Stimulated activated CD4-positive, alpha-beta T cell treated with anti-CD3 and anti-CD28 coated beads, Interleukin-4, amount 100 ng/mL, for 48 hours (primary cell): Measurements from ENCODE around the gene GRID1.

Experiments
- DNase-seq, 2 donors: peaks; one replicate each; pipeline ENCODE4 v3.0.0-alpha.2; 2020; ENCODE audit warnings: low read depth in 2 of 2

GRID1 gene

DNA sequence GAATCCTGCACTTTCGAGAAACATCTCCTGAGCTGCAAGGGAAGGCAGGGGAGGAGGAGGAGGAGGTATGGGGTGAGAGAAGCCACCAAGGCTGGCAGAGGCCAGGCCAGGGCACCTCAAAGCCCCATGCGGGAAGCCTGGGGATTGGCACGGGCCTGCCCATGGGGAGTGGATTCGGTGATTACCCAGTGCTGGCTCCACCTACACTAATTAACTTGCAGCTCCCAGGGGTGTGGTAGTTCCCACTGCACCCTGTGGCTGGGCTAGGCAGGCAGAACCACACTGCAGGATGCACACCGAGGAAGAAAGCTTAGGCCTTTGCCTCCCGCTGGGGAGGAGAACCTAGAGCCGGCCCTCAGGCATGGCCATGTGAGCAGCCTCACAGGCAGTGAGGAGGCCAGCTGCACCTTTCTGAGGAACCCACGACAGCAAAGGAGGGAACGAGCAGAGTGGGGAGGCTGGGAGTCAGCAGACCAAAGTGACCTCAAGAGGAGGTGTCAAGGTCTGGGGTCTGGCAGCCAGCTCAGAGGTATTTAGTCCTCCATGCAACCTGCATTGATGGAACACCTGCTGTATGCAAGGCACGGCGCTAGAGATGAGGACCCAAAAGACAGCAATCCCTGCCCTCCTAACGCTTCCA is 27.2 kb downstream of the GRID1 start:
- no peak for DNase-seq

DNA sequence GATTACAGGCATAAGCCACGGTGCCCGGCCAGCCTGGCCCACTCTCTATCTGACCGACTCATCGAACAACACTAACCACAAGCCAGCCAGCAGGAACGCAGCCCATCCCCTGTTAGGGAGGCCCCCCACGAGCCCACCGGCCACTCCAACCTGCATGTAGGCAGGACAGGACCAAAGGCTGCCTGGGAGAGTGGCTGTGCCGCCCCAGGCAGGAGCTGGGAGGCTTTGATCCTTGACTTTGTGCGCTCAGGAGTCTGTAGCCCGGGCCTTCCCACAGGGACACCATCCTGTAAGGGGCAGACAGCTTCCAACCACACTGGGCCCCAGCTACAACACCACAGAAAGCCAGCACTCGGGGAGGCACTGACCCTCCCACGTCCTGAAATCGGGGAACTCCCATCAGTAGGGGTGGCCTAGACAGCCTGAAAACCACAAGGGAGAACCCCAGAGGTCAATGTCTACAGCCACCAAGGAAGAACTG is 29.4 kb downstream of the GRID1 start:
- no peak for DNase-seq

DNA sequence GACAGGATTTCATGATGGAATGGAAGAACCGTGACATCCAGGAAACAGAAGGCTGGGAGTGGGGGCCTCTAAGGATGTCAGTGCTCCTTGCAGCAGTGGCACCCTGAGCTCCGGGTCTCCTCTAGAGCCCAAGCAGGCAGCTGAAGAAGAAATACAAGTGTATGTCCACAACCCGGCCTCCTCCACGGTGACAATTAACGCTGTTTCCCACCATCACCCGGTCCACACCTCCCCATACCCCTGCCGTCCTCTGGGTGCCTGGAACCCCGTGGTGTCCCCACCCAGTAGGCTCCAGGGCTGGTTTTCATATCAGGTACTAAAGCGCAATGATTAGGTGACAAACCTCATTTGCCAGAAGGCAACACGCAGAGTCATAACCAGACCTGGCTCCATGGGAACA is 30.3 kb downstream of the GRID1 start:
- DNase-seq: no peak

DNA sequence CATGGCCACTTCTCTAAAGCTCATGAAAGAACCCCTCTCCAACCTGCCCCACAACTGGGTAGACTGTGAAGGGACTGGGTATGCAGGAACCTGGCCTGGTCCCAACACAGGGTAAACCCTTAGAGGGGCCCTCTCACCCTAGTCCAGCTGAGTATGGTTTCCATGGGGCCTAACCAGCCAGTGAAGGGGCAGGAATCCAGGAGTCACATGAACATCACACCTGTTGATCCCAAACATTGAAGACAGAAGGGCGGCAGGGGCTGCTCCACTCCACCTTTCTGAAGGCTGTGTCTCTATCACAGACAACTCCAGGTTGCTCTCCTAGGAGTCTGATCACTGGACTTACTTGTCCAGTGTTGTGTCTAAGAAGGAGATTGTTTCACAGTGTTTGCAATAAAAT is 30.8 kb downstream of the GRID1 start:
- DNase-seq: no peak

DNA sequence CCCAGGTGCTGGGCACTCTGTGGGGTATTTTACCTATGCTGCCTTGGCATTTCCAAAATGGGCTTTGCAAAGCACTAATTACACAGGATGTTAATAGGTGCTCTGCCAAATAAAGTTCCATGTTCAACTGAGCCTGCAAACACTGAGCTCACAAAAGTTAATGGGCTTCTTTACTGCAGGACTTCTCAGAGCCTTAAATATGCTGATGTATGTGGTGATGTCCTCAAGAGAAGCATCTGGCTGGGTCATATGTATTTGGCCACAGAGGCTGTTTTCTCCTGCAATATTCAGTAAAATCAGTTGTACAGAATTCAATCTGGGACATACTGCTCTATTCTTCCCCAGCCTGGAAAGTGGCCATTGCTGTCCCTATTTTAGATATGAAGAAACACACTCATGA is 31.3 kb downstream of the GRID1 start:
- DNase-seq: no peak

DNA sequence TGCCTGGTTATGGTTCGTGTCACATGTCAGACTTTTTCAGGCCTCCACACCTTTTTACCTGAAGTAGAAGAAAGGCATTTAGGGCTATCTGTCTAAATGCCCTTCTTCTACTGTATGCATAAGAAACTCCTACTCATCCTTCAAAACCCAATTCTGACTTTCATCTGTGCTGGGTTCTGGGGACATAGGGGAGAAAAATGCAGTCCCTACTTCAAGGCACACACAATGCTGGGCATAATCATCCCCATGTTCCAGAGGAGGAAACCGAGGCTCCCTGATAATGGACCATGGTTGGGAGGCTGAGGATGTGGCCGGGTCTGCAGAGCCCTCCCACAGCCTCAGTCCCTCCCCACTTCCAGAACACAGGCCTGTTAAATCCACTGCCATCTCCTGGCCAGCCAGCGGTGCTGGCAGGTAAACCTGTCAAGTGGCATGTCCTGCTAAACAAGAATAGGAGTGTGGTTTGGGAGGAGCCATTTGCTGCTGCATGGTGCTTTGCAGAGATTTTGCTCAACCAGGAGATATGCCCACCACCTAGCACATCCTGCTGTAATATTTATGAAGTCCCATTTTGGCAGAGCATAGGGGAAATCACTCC is 32.0 kb downstream of the GRID1 start:
- no peak for DNase-seq

DNA sequence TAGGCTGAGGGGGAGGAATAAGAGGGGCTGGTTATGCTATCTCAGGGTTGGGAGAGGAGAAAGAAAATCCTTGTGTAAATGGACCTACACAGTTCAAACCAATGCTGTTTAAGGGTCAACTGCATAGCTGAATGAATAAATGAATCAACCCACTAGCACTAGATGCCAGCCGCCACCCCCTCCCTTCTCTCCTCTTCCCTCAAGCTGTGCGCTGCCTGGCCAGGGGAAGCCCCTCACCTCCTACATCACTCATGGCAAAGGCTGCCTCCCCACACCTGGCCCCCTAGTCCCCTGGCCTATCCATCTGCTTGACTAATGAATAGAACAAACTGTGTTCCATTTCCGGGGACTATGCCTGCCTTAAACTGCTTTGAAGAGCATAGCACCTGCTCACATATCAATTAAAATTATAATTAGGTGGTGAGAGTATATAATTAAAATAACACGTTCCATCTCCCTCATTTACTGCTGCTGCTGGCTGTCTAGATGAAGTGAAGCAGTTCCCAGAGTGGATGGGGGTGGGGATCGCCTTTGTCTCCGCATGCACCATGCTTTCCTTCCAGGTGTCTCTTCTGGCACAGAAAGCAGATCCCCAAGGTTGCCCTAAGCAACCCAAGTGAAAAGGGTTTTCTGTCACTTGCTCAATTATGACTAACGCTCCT is 32.6 kb downstream of the GRID1 start:
- DNase-seq: no peak

DNA sequence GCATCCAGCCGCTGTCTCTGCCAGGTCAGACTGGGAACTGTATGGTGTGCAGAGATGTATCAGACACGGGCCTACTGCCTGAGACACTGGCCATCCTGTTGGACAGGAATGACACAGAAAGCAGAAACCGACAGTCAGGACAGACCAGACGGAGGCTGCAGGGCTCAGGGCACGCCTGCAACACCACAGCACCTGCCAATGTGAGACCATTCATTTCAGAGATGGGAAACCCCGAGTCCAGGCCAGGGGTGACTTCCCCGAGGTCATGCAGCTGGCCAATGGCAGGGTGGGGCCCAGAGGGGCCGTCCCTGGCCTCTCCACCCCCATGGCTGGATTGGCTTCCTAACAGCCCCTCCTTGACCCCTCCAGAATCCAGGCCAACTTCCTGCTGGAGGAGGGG is 34.7 kb downstream of the GRID1 start:
- no peak for DNase-seq

DNA sequence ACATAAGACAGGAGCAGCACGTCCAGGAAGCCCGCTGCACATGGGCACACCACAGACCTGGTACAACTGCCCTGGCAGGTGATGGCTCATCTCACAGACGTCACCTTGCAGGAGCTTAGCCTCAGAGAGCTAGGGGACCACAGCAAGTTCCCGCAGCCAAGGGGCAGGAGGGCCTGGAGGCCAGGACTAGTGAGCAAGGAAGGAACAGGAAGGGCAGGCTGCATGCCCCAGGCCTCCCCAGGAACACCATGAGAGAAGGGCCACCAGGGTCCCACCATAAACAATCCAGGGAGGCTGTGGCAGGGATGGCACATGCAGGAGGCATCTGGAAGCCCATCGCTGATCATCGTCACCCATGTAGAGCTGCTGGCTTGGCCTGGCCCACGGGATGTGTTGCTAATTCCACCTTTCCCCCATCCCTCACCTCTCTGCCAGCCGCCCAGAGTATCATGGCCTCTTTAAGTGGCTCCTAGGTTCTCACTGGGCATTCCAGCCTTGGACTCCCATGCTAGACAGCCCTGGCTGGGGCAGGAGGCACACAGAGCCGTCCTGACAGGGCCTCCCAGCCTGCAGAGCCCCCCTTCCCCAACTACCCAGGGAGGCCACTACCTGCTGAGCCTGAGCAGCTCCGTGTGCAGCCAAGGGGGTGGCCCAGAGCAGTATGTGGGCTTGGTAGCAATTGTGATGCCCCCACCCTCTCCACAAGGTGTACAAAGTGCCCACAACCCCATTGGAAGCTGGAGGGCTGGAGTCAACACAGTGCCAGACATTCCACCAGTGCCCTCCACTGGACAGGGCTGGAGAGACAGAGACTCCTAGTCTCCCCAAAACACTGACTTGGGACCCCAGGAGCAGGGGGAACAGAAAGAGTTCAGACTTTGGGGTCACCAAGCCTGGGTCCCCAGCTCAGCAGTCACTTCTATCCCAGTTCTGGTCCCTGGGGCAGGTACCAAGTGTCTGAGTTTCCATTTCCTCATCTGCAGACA is 35.5 kb downstream of the GRID1 start:
- no peak for DNase-seq

DNA sequence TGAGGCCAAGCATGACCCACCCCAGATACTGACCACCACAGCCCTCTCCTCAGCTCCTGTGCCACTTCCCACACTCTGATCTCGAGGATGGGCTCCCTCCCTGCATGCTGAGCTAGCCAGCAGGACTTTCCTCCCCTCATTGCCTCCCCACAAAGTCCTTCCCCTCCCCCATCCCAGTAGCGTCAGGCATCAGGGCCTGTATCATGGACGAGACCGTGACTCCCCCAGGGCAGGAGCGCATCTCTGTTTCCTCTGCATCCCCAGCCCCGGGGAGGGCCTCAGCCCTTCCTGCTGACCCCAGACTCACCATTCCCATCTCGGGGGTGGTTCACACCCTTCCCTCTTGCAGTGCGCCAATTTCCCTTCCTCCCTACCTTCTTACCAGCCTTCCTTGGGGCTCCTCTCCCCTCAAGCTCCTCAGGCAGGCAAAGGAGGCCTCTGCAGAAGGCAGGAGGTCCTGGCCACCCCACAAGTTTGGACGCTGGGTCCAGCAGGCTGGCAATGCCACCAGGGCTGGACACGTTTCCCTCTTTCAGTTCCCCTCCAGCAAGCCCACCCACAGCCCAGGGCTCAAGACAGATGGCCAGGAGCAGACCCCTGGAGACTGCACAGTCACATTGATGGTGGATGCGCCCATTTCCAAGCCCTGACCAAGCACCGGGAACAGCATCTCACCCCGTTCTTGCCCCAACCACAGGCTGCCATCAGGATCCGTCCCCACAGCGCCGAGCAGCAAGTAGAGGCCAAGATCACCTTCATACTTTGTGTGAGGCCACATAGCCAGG is 36.5 kb downstream of the GRID1 start:
- DNase-seq: no peak

DNA sequence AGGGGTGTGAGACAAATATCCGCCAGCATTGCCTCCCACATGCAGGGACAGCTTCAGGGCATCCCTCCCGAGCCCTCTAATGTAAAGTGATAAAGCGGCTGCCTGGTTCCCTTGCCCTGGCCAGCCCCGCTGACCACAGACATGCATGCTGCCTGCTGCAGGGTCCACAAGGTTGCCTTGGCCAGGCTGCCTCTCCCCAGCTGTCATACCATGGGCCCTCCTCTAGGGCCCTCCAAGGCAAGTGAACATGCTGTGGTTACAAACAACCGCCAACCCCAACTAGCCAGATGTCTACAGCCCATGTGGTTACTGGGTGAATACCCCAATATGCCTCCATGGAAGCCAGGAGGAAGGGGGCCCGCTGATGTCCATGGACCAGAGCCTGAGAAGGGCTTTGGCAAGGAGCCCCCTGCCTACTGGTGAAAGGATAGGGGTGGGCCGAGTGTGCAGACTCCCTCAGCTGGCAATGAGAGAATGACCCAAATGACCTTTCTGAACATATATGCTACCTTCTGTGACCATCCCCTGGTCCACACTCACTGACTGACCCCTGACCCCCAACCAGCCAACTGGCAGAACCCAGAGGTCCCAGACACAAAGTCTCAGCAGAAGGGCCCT is 37.4 kb downstream of the GRID1 start:
- DNase-seq: no peak

DNA sequence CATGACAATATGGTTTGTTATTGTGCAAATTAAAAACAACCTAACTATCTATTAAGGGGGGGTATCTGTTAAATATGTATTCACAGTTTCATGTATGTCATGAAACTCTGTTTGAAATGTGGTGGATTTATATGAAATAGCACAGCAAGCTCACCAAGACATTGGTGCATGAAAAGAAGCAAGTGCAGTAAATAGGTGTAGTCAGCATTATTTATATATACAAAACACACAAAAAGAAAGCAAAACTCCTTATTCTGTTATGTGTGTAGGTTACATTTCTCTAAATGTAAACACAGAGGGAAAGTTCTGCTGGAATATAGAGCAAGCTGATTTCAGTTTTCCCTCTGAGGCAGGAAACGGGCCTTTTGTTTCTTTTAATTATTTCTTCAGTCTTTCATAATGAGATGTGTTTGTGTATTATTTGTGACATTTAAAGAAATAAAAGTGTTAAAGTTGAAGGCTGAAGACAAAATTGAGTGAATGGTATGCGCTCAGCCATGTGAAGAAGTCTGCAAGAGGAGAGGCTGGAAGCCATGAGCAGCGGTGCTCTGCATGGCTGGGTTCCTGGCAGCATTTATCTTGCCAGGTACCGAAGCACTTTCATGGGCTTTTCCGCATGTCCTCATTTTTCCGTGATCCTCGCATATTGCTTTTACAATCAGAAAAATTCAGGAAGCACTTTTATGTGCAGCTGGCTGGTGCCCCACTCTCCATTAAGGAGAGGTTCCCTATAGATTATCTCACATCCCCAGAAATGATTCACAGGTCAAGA is 38.5 kb downstream of the GRID1 start:
- DNase-seq: no peak

DNA sequence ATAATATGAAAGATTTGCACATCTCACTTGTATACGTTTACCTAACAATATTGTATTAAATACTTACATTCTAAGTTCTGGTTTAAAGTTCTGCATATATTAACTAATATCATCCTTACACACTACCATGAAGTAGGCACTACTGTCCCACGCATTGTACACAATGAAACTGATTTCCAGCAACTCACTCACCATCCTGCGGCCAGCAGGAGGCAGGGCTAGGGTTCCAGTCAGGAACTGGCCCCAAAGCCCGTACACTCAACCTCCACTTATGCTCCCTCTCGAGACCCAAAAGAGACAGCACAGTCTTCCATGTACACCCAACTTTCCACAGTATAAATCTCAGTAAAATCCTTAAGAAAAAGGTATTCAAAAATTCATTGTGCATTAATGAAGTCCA is 41.4 kb downstream of the GRID1 start:
- no peak for DNase-seq

DNA sequence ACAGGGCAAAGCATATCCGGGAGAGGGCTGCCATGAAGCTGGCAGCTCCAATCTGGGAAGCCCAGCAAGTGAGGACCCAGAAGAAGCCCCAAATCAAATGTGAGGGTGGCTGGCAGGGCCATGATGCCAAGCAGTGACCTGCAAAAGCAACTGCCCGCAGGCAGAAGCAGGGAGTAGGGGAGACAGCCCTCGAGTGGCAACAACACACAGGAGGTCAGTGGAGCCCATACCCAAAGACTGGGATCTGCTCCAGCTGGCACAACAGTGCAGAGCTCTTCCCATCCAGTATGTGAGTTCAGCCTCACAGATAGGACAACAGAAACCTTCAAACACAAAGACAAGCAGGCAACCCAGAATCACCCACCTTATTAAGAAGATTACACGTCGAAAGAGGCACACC is 45.0 kb downstream of the GRID1 start:
- DNase-seq: no peak

DNA sequence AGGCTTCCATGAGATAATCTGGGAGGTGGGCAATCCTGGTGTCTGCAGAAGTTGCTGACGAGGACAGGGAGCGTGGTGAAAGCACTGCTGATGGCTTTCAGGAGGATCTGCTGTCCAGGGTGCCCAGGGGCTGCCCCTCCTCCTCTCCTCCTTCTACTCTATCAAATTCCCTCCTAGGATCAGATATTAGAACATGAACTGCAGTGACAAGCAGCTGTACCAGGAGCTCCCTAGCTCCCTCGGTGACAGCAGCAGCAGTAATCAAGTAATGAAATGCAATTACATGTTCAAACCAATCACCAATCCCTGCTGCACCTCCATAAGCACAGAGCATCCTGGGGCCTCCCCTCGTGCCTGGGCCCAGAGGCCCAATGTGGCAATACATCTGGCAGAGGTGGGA is 46.9 kb downstream of the GRID1 start:
- DNase-seq: no peak

DNA sequence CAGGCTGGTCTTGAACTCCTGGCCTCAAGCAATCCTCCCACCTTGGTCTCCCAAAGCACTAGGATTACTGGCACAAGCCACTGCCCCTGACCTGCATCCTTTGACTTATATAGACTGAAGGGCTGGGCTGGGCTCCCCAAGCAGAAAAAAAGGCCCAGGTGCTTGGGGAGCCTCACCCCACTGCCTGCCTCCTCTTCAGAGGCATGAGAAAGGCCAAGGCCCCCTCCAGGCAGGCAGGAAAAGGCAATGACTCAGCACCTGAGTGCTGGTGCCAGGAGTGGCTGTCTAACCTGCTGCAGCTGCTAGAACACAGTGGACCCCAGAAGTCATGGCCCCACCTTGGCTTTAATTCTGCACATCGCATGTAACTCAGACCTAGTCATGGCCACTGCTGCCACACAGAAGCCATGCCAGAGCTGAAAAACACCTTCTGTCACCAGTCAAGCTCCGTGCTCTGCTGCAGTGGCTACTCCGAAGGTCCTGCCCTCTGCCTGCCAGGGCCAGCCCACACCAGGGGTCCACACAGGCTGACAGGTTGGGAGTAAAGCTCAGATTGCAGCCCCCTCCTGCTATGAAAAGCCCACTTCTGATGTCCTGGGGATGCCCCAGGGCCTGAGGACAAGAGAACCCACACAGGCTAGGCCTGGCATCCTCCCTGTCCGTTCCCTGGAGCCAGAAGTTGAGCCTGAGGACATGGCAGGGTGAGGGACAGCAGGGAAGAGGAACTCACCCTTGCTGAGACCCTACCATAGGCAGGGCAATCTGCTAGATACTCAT is 48.5 kb downstream of the GRID1 start:
- DNase-seq: no peak

DNA sequence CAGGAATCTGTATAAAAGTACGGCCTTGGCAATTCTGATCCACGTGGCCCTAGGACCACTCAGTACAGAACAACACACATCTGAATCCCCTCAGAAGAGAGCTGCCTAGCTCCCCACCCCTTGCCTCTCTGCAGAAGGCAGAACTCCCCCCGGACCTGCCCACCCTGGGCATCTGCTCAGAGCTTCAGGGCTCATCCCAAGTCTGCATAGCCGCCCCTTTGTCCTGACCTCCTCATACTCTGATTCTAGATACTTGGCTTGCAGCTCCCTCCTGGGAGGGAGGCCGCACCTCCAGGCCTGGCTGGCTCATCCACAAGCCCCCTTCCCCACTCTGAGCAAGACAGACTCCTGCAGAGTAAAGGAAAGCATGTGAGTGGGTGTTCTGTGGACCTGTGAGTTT is 49.6 kb downstream of the GRID1 start:
- no peak for DNase-seq

DNA sequence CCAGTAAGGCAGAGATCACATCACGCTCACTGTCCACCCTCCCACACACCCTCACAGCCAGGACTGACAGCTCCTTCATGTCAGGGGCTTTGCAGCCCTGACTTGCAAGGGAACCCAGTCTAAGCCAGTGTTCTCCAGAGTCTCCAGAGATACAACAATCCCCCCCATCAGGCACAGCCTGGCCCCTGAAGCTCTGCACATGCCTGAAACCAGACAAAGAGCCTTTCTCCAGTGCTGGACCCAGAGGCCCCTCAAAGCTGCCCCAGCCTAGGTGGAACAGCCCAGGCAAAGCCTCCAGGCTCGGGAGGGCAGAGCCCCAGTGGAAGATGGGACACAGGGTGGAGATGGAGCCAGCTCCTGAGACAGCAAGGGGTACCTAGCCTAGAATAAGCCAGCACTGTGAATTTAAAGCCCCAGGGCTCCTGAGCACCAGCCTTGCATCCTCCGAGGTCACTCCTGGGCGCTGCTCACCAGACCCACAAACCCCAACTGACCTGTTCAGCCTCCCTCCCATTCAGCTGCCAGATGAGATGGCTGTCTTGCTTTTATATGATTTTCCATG is 50.2 kb downstream of the GRID1 start:
- DNase-seq: no peak

DNA sequence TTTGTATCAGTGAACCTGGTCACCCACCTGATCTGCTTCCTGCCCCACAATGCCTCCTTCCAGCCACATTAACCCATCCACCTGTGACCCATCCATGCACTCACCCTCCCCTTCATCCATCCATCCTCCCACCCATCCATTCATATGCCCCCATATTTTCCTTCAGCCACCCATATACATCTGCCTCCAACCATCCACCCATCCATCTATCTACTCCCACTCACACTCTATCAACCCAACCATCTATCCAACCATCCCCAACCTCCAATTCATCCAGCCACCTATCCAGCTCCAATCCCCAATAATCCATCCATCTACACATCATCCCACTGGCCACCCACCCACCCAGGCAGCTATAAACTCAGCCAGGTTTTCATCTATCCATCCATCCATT is 51.0 kb downstream of the GRID1 start:
- DNase-seq: no peak
